IPS-18a (cell line): ENCODE results near the gene MEGF6.

Experiments
- H3K27ac ChIP-seq: one replicate; pipeline ENCODE4 v1.5.1; 2013; ENCODE audit warnings: low read length
- H3K27me3 ChIP-seq: one replicate; pipeline ENCODE4 v1.6.1; 2013; ENCODE audit warnings: mild to moderate bottlenecking, low read length; ENCODE audit not compliant: control insufficient read depth, insufficient read depth
- H3K36me3 ChIP-seq: one replicate; pipeline ENCODE4 v1.6.1; 2013; ENCODE audit warnings: low read depth, low read length; ENCODE audit not compliant: control insufficient read depth
- H3K4me1 ChIP-seq: one replicate; pipeline ENCODE4 v1.6.1; 2013; ENCODE audit warnings: low read depth, low read length; ENCODE audit not compliant: control insufficient read depth
- H3K4me3 ChIP-seq: one replicate; pipeline ENCODE4 v1.5.1; 2013; ENCODE audit warnings: low read length
- H3K9ac ChIP-seq: one replicate; pipeline ENCODE4 v1.6.1; 2013; ENCODE audit warnings: mild to moderate bottlenecking, low read length, moderate library complexity
- H3K9me3 ChIP-seq: one replicate; pipeline ENCODE4 v1.6.1; 2013; ENCODE audit warnings: low read depth, low read length; ENCODE audit not compliant: control insufficient read depth

The MEGF6 gene

DNA sequence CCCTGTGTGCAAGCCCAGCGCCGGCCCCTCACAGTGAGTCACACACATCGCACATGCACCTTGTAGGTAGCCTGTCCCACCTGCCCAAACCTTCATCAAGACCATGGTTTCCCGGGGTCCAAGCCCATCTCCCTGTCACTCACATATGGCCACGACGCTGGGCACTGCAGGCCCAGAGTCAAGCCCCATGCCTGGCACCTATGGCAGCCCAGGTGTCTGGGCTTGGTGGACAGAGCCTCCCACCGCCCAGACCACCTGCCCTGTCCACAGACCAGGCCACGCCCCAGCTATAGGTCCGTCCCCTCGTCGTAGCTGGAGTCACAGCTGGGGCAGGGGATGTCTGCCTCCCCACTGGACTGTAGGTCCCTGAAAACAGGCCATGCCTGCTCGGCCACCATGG is 48.2 kb downstream of the MEGF6 start:
- H3K27me3 ChIP-seq = no peaks in the 10 kb centered on the region
- H3K36me3 ChIP-seq = no peaks in the 10 kb centered on the region
- H3K9ac ChIP-seq = no peak overlapping the region
- H3K4me1 ChIP-seq = no peaks in the 10 kb centered on the region
- no peaks in the 10 kb centered on the region for H3K9me3 ChIP-seq
- no peak overlapping the region for H3K27ac ChIP-seq
- H3K4me3 ChIP-seq = no peak overlapping the region

DNA sequence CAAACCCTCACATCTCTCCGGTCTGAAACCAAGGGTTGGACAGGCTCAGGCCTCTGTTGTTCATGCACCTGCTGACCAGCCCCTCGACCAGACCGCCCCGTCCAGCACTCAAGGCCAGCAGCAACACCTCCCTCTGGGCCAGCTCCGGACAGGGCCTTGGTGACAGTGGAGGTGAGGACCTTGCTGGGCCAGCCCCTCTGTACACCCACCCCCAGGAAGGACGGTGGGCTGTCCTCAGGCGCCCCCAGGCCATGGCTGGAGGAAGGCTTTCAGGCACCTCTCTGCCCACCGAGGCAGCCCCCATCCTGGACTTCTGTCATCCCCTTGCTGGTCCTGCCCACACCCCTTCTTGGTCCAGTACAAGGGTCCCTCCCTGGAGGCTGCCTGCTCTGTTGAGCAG is 48.6 kb downstream of the MEGF6 start:
- Histone ChIP-seq H3K27me3 (no peaks in the 10 kb centered on the region), H3K27ac (no peak overlapping the region), H3K4me1 (no peaks in the 10 kb centered on the region), H3K36me3 (no peaks in the 10 kb centered on the region), H3K4me3 (no peak overlapping the region), H3K9ac (no peak overlapping the region), H3K9me3 (no peaks in the 10 kb centered on the region)

GRCh38 chr1:3561702-3562101 is 49.6 kb downstream of the MEGF6 start:
- Histone ChIP-seq H3K27me3 (no peaks in the 10 kb centered on the region), H3K4me3 (no peak overlapping the region), H3K9me3 (no peaks in the 10 kb centered on the region), H3K4me1 (no peaks in the 10 kb centered on the region), H3K9ac (no peak overlapping the region), H3K27ac (no peak overlapping the region), H3K36me3 (no peaks in the 10 kb centered on the region)

DNA sequence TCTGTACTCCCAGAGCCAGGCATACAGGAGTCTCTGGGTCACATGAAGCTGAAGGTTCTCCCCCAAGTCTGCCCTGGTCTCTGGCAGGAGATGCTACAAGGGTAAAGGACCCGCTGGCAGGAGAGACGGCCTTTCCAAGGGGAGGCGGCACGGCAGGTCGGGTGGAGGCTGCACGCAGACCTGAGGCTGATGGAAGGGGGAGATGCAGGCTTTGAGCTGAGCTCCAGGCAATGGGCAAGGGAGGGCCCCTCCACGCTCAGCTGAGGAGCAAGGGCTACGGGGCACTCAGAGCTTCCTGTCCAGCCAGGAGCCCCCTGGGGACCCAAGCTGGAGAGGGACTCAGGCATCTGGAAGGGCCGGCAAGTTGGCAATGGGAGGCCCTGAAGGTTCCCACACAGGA is 50.3 kb downstream of the MEGF6 start:
- H3K4me1 ChIP-seq = no peaks in the 10 kb centered on the region
- no peaks in the 10 kb centered on the region for H3K36me3 ChIP-seq
- H3K9me3 ChIP-seq = no peaks in the 10 kb centered on the region
- no peaks in the 10 kb centered on the region for H3K27me3 ChIP-seq
- no peak overlapping the region for H3K4me3 ChIP-seq
- no peak overlapping the region for H3K27ac ChIP-seq
- H3K9ac ChIP-seq = no peak overlapping the region

GRCh38 chr1:3560251-3560871 is 50.9 kb downstream of the MEGF6 start:
- no peak overlapping the region for H3K4me3 ChIP-seq
- H3K27ac ChIP-seq = no peak overlapping the region
- H3K4me1 ChIP-seq = no peaks in the 10 kb centered on the region
- H3K36me3 ChIP-seq = no peaks in the 10 kb centered on the region
- no peak overlapping the region for H3K9ac ChIP-seq
- H3K27me3 ChIP-seq = no peaks in the 10 kb centered on the region
- H3K9me3 ChIP-seq = no peaks in the 10 kb centered on the region

GRCh38 chr1:3558036-3558726 is 53.1 kb downstream of the MEGF6 start:
- H3K36me3 ChIP-seq = no peaks in the 10 kb centered on the region
- no peak overlapping the region for H3K27ac ChIP-seq
- H3K9me3 ChIP-seq = no peaks in the 10 kb centered on the region
- no peaks in the 10 kb centered on the region for H3K4me1 ChIP-seq
- no peak overlapping the region for H3K4me3 ChIP-seq
- no peak overlapping the region for H3K9ac ChIP-seq
- no peaks in the 10 kb centered on the region for H3K27me3 ChIP-seq

GRCh38 chr1:3557366-3557765 is 53.9 kb downstream of the MEGF6 start:
- H3K4me1 ChIP-seq = no peaks in the 10 kb centered on the region
- H3K9ac ChIP-seq = no peak overlapping the region
- no peaks in the 10 kb centered on the region for H3K9me3 ChIP-seq
- H3K36me3 ChIP-seq = no peaks in the 10 kb centered on the region
- no peak overlapping the region for H3K4me3 ChIP-seq
- no peak overlapping the region for H3K27ac ChIP-seq
- H3K27me3 ChIP-seq = no peaks in the 10 kb centered on the region

GRCh38 chr1:3556336-3556735 is 55.0 kb downstream of the MEGF6 start:
- no peak overlapping the region for H3K27ac ChIP-seq
- H3K9ac ChIP-seq = no peak overlapping the region
- no peaks in the 10 kb centered on the region for H3K36me3 ChIP-seq
- no peak overlapping the region for H3K4me3 ChIP-seq
- no peaks in the 10 kb centered on the region for H3K9me3 ChIP-seq
- no peaks in the 10 kb centered on the region for H3K4me1 ChIP-seq
- H3K27me3 ChIP-seq = no peaks in the 10 kb centered on the region

DNA sequence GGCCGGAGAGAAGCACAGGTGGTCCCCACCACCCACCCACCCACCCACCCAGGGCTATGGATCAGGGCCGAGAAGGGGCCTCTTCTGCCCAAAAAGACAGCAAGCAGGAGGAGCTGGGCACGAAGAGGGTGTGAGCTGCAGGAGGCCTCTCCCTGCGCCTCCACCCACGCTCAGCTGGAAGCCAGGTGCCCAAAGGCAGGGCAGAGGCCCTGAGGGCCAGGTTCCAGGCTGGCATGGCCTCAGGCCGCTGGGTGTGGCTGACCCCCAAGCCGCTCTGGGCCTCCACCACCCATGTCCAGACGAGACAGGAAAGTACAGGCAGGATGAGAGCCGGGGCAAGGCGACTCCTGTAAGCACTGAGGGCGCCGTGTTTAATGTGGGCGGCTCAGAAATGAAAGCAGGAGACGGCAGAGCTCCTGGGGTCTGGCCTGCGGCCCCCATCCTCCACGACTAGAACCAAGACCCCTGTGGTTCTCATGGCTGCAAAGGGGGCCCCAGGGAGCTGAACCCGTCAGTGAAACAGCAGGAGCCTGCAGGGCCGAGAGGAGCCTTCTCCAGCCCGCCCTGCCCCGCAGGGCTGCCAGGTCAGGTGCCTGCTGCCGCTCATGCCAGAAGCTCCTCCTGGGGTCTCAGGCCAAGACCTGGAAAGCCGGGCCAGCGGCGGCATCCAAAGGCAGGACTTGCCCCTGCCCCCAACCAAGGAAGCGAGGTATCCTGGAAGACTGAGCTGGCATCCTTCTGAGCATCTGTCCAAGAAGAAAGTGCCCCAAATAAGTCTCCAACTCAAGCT is 56.0 kb downstream of the MEGF6 start:
- H3K9me3 ChIP-seq = no peaks in the 10 kb centered on the region
- H3K4me1 ChIP-seq = no peaks in the 10 kb centered on the region
- no peaks in the 10 kb centered on the region for H3K36me3 ChIP-seq
- H3K4me3 ChIP-seq = no peak overlapping the region
- no peak overlapping the region for H3K9ac ChIP-seq
- no peaks in the 10 kb centered on the region for H3K27me3 ChIP-seq
- no peak overlapping the region for H3K27ac ChIP-seq

DNA sequence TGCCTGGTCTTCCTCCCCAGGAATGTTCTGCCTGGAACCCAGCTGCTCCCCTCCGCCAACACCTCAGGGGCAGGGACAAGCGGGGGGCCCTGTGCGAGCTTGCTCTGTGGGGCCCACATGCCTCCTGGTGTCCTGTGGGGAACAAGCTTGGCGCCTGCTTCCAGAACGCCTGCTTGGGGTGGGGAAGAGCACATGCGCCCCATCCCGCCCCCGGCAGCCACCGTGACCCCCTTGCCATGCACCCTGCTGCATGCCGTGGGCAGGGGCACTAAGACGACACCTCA is 57.4 kb downstream of the MEGF6 start:
- H3K27me3 ChIP-seq = no peaks in the 10 kb centered on the region

DNA sequence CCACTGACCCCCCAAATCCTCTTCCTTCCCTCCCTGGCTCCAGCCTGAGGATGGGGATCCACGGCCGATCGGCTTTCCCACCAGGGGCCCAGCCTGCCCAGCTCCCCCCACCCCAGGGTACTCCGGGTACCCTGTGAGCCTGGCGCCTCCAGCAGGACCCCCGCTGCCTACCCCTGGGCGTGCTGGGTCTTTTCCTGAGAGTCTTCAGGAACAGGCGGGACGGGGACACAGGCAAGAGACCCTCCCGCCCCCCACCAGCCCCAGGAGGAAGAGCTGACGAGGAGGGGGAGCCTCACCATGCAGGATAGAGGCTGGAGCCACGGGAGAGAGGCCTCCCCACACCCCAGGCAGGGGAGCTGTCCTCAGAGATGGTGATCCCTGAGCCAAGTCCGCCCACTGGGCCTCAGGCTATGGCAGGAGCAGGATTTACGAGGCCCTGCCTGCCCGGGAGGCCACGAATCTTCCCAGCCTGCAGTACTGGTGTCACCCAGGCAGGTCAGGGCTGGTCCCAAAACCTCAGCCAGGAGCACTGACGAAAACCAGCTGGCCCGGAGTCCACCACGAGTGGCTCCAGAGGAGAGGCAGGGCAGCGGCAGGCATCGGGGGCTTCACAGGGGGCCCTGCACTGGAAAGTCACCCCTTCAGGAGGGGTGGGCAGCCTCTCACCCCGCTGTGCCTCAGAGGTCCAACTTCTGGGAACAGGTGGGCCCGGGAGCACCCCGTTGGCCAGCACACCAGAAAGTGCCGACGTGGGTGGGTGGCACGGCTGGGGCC is 58.0 kb downstream of the MEGF6 start:
- Histone ChIP-seq H3K4me1 (no peaks in the 10 kb centered on the region), H3K9ac (no peak overlapping the region), H3K9me3 (no peaks in the 10 kb centered on the region), H3K4me3 (no peak overlapping the region), H3K36me3 (no peaks in the 10 kb centered on the region), H3K27me3 (no peaks in the 10 kb centered on the region), H3K27ac (no peak overlapping the region)

More for the DNA sequence above, 57.4 kb downstream of the MEGF6 start:
- Histone ChIP-seq H3K27ac (no peak overlapping the region), H3K4me3 (no peak overlapping the region), H3K9ac (no peak overlapping the region), H3K36me3 (no peaks in the 10 kb centered on the region), H3K9me3 (no peaks in the 10 kb centered on the region), H3K4me1 (no peaks in the 10 kb centered on the region)
